PC-9 (cell line): Measurements from ENCODE around the gene CERS5. TPM values are rescaled to one million over a fixed set of nuclear protein-coding genes. Genes with fewer than 3 reads are reported as not detected.
A peak's percentile ranks its signal among the peaks of the same experiment; 100 is the strongest.
"Not testable (repeated sequence)": the region's sequence is repeated elsewhere in the genome, so short reads cannot be mapped to it uniquely, and the experiment has no call there.

ENCODE experiments used
- BruUV-seq: library from RNA; stranded (reverse); fragments of 400-500 nt; replicated peaks from 2 replicates; lab custom pipeline; 2021; lab: Mats Ljungman, UMichigan
- CTCF ChIA-PET: fragments of 300-600 bp; sonication (Branson Sonifier 250); formaldehyde crosslinking; loops from one replicate; lab custom pipeline; 2022; ENCODE audit warnings: antibody characterized with exemption; lab: Charles Lee
- POLR2A ChIA-PET: fragments of 300-600 bp; sonication (Branson Sonifier 250); formaldehyde crosslinking; loops from one replicate; lab custom pipeline; 2022; ENCODE audit warnings: antibody characterized with exemption; ENCODE audit not compliant: unreplicated experiment; lab: Charles Lee
- DNase-seq, 2 experiments: peaks; one replicate each; pipeline versions ENCODE4 v3.0.0 to v3.0.0-alpha.2; 2015 to 2022; ENCODE audit warnings: mixed read lengths in 1 of 2
- H2AFZ ChIP-seq: fragments of 200-600 bp; sonication (generic); 2 replicates; pipeline ENCODE4 v1.8.1; 2017; ENCODE audit warnings: antibody characterized with exemption
- H3F3A ChIP-seq: fragments of 200-600 bp; sonication (generic); 2 replicates; pipeline ENCODE4 v1.8.1; 2017; ENCODE audit warnings: antibody characterized with exemption, mild to moderate bottlenecking, low read depth; ENCODE audit not compliant: insufficient read depth
- H3K27ac ChIP-seq: fragments of 200-600 bp; sonication (generic); 2 replicates; pipeline ENCODE4 v1.6.1; 2016; ENCODE audit warnings: mixed run types
- H3K27me3 ChIP-seq: fragments of 200-600 bp; sonication (generic); 2 replicates; pipeline ENCODE4 v1.6.1; 2016; ENCODE audit warnings: low read depth, mixed run types; ENCODE audit not compliant: insufficient read depth
- H3K36me3 ChIP-seq: fragments of 200-600 bp; sonication (generic); 2 replicates; pipeline ENCODE4 v1.6.1; 2016; ENCODE audit warnings: low read depth, mixed run types
- H3K4me1 ChIP-seq: fragments of 200-600 bp; sonication (generic); replicated peaks from 2 replicates; pipeline ENCODE4 v1.6.1; 2016; ENCODE audit warnings: mixed run types; ENCODE audit not compliant: insufficient read depth
- H3K4me2 ChIP-seq: fragments of 200-600 bp; sonication (generic); 2 replicates; pipeline ENCODE4 v1.6.1; 2017; ENCODE audit warnings: mixed run types
- H3K4me3 ChIP-seq: fragments of 200-600 bp; sonication (generic); 2 replicates; pipeline ENCODE4 v1.6.1; 2016; ENCODE audit warnings: mixed run types
- H3K79me2 ChIP-seq: fragments of 200-600 bp; sonication (generic); 2 replicates; pipeline ENCODE4 v1.6.1; 2017; ENCODE audit warnings: low read depth, mixed run types
- H3K9me2 ChIP-seq: fragments of 200-600 bp; sonication (generic); 2 replicates; pipeline ENCODE4 v1.8.1; 2017; ENCODE audit warnings: mild to moderate bottlenecking; ENCODE audit not compliant: insufficient read depth
- H3K9me3 ChIP-seq: fragments of 200-600 bp; sonication (generic); 2 replicates; pipeline ENCODE4 v1.8.1; 2016; ENCODE audit warnings: low read depth; ENCODE audit not compliant: insufficient read depth
- H4K20me1 ChIP-seq: fragments of 200-600 bp; sonication (generic); 2 replicates; pipeline ENCODE4 v1.8.1; 2017; ENCODE audit not compliant: insufficient read depth
- EZH2 ChIP-seq: fragments of 200-600 bp; sonication (generic); IDR thresholded peaks from 2 replicates; pipeline ENCODE4 v1.8.0; 2017; ENCODE audit warnings: antibody characterized with exemption, low read depth
- intact Hi-C: fragments of 100-400 bp; cut with micrococcal nuclease; formaldehyde crosslinking; loops from one replicate; pipeline ENCODE4 v1.10.0; 2022; ENCODE audit not compliant: unreplicated experiment
- total RNA-seq: library from RNA; stranded (reverse); gene quantifications from 2 replicates; pipeline ENCODE4 v1.2.3, GENCODE V29; 2021
- TF ChIP-seq, protein P1 (sequence below): fragments of 200-600 bp; sonication (generic); conservative IDR thresholded peaks from 2 replicates; pipeline ENCODE4 v1.6.1; 2017; ENCODE audit warnings: mixed run types, antibody characterized with exemption, mild to moderate bottlenecking, moderate library complexity

Gene CERS5
- total RNA-seq, 1 experiment from 2014 or later = 33.0 TPM

DNA sequence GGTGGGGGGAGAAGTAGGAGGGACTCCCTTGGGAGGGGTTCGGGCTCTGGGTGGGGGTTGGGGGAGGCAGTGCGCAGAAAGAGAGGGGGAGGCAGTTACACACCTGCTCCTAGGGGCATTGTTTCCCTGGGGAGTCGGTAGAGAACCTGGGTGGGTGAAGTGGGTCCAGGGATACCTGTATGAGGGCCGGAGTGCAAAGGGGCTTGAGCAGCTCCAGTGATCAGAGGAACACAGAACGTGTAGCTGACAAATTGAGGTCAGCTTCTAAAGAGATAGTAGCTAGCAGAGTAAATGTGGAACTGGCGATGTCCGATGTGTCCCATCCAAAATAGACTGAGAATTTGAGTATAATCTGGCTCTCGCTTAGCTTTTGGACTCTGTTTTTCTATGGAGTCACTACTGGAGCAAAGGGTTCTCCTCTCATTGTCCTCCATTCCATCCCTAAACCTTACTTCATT lies 81.5 kb downstream of the CERS5 start:
- BruUV-seq = no TSS peak
- intact Hi-C loops = loop anchor here (2.0 to 10.0 kb wide), 2 partner anchors 25 to 319 kb away; partner anchors contain the start of gene LARP4
- peaks cover 32% of the 10 kb centered on the region for H3K4me1 ChIP-seq
- H3K4me2 ChIP-seq = peak overlapping the region; percentile 99
- no peak for TF ChIP-seq EZH2
- TF ChIP-seq, protein P1, sequence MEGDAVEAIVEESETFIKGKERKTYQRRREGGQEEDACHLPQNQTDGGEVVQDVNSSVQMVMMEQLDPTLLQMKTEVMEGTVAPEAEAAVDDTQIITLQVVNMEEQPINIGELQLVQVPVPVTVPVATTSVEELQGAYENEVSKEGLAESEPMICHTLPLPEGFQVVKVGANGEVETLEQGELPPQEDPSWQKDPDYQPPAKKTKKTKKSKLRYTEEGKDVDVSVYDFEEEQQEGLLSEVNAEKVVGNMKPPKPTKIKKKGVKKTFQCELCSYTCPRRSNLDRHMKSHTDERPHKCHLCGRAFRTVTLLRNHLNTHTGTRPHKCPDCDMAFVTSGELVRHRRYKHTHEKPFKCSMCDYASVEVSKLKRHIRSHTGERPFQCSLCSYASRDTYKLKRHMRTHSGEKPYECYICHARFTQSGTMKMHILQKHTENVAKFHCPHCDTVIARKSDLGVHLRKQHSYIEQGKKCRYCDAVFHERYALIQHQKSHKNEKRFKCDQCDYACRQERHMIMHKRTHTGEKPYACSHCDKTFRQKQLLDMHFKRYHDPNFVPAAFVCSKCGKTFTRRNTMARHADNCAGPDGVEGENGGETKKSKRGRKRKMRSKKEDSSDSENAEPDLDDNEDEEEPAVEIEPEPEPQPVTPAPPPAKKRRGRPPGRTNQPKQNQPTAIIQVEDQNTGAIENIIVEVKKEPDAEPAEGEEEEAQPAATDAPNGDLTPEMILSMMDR = no peak
- peaks cover 13% of the 10 kb centered on the region for H3K36me3 ChIP-seq
- ChIA-PET POLR2A (interaction anchor here (0.5 kb wide), 1 partner anchor 1267 kb away, joined by 4 read pairs; no protein-coding TSS in a partner anchor), CTCF (interaction anchor here (0.6 to 2.5 kb wide), 3 partner anchors 25 to 311 kb away, joined by 6 to 21 read pairs (median 12); partner anchors contain the start of genes COX14 and FAM186A)
- H3F3A ChIP-seq = peaks cover 28% of the 10 kb centered on the region
- no peaks in the 10 kb centered on the region for H3K27me3 ChIP-seq
- peak overlapping the region; percentile 69 for H3K27ac ChIP-seq
- peaks cover 12% of the 10 kb centered on the region for H3K79me2 ChIP-seq
- no peak overlapping the region for H2AFZ ChIP-seq
- H3K9me2 ChIP-seq = no peaks in the 10 kb centered on the region
- H3K4me3 ChIP-seq = peak overlapping the region; percentile 99
- H4K20me1 ChIP-seq = no peaks in the 10 kb centered on the region; the same call in 1 of the 2 replicates
- DNase-seq = no peak
- no peaks in the 10 kb centered on the region for H3K9me3 ChIP-seq

DNA sequence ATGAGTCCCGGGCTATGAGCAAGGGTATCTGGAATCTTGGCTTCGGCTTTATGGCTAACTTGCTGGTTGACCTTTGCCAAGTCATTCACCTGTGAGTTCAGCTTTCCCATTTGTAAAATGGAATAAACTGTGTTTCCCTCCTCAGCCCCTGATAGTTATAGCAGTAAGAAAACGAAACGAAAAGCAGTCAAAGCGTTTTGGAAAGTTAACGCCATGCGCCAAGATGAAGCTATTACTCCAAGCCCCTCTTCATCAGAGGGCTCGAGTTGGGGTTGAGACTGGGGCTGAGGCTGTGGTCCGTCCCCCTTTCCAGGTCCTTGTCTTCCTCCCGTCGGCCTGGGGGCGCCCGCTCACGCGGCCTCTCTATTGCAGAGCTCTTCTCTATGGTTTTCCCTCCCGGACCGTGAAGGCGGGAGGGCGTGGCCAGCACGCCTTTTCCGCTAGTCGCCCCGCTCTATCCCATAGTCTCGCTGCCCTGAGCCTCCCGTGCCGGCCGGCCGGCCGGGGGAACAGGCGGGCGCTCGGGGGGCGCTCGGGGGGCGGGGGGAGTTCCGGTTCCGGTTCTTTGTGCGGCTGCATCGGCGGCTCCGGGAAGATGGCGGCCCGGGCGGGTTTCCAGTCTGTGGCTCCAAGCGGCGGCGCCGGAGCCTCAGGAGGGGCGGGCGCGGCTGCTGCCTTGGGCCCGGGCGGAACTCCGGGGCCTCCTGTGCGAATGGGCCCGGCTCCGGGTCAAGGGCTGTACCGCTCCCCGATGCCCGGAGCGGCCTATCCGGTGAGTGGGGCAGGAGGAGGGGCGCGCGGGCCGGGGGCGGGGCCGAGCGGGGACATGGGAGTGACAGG lies 82.2 kb downstream of the CERS5 start, which contains the start of gene SMARCD1:
Gene SMARCD1, plus strand, starts transcription at position 568 of the 840 bp plus-strand sequence. Its CDS starts 28 bp downstream, at position 596.
- TF ChIP-seq EZH2 = no peak
- TF ChIP-seq, protein P1 = peak; percentile 51; the same call in 1 of the 2 replicates
- ChIA-PET POLR2A (interaction anchor here (0.5 to 1.0 kb wide), 20 partner anchors 10 to 1267 kb away, joined by 3 to 35 read pairs (median 7); partner anchors contain the start of genes CERS5 and COX14), CTCF (interaction anchor here (0.6 to 2.5 kb wide), 10 partner anchors 14 to 998 kb away, joined by 3 to 21 read pairs (median 4); partner anchors contain the start of genes COX14, CSRNP2, FAM186A and LIMA1)
- peak within 1 kb of the TSS; percentile 69 for H3K27ac ChIP-seq
- peak within 1 kb of the TSS; percentile 99 for H2AFZ ChIP-seq
- DNase-seq = peak; percentile 78 to 82
- H3K9me3 ChIP-seq = no peaks in the 10 kb centered on the region
- peak within 1 kb of the TSS; percentile 99 for H3K4me3 ChIP-seq
- peaks cover 25% of the 10 kb centered on the region for H3F3A ChIP-seq
- no peaks in the 10 kb centered on the region; the same call in 1 of the 2 replicates for H4K20me1 ChIP-seq
- H3K79me2 ChIP-seq = peaks cover 12% of the 10 kb centered on the region
- H3K36me3 ChIP-seq = peaks cover 9% of the 10 kb centered on the region
- intact Hi-C loops = loop anchor here (2.0 to 10.0 kb wide), 2 partner anchors 26 to 320 kb away; partner anchors contain the start of gene LARP4
- H3K4me2 ChIP-seq = peak within 1 kb of the TSS; percentile 99
- H3K27me3 ChIP-seq = no peaks in the 10 kb centered on the region
- peaks cover 32% of the 10 kb centered on the region for H3K4me1 ChIP-seq
- BruUV-seq = TSS peak; percentile 84
- no peaks in the 10 kb centered on the region for H3K9me2 ChIP-seq

DNA sequence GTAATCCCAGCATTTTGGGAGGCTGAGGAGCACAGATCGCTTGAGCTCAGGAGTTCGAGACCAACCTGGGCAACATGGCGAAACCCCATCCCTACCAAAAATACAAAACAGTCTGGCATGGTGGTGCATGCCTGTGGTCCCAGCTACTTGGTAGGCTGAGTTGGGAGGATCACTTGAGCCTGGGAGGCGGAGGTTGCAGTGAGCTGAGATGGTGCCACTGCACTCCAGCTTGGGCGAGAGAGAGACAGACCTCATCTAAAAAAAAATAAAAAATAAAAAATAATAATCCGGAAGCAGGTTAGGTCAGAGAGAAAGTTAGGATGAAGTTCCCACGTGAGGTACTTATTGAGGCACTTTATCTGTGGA lies 82.8 kb downstream of the CERS5 start:
- not testable (repeated sequence) for H3K9me2 ChIP-seq, H4K20me1 ChIP-seq, H3K36me3 ChIP-seq, H3K9me3 ChIP-seq, DNase-seq, H3K27me3 ChIP-seq, BruUV-seq
- ChIA-PET CTCF (interaction anchor here (0.6 to 2.5 kb wide), 7 partner anchors 26 to 999 kb away, joined by 3 to 21 read pairs (median 5); partner anchors contain the start of genes COX14 and CSRNP2), POLR2A (interaction anchor here (0.5 to 1.0 kb wide), 18 partner anchors 10 to 918 kb away, joined by 3 to 35 read pairs (median 7); partner anchors contain the start of genes CERS5 and COX14)
- intact Hi-C loops = loop anchor here (2.0 to 10.0 kb wide), 2 partner anchors 26 to 320 kb away; partner anchors contain the start of gene LARP4
- Histone ChIP-seq H3K27ac (peak overlapping the region; percentile 69), H3K4me1 (peaks cover 28% of the 10 kb centered on the region), H3K4me2 (peak overlapping the region; percentile 99), H3K4me3 (peak overlapping the region; percentile 99), H3K79me2 (peaks cover 12% of the 10 kb centered on the region), H3F3A (peaks cover 24% of the 10 kb centered on the region), H2AFZ (peak overlapping the region; percentile 99)
